BJ (cell line): ENCODE measurements around the gene KRTAP1-5. TPM values are rescaled to one million over a fixed set of nuclear protein-coding genes. Genes with fewer than 3 reads are reported as not detected.

ENCODE experiments used
- CTCF ChIA-PET: fragments of 350-600 bp; formaldehyde crosslinking; extraction: SDS; loops from one replicate; lab custom pipeline; 2021; ENCODE audit warnings: antibody characterized with exemption, inconsistent platforms; lab: Yijun Ruan, JAX
- POLR2A ChIA-PET: fragments of 300-600 bp; sonication (Branson Sonifier 250); formaldehyde crosslinking; extraction: SDS; loops from one replicate; lab custom pipeline; 2021; ENCODE audit warnings: antibody characterized with exemption; lab: Charles Lee
- DNase-seq: peaks from one replicate; pipeline ENCODE4 v3.0.0-alpha.2; 2011; ENCODE audit warnings: low read depth
- H3K27me3 ChIP-seq: 2 replicates; pipeline ENCODE4 v1.6.0; 2011; ENCODE audit warnings: low read length; ENCODE audit not compliant: control insufficient read depth, insufficient read depth
- H3K36me3 ChIP-seq: 2 replicates; pipeline ENCODE4 v1.5.1; 2011; ENCODE audit warnings: low read length; ENCODE audit not compliant: control insufficient read depth, insufficient read depth
- H3K4me3 ChIP-seq: 2 replicates; pipeline ENCODE4 v1.5.1; 2011; ENCODE audit warnings: low read depth, mild to moderate bottlenecking, control low read depth, low read length
- CTCF ChIP-seq: IDR thresholded peaks from 2 replicates; pipeline ENCODE4 v1.5.1; 2011; ENCODE audit warnings: low read depth, mild to moderate bottlenecking, control low read depth, inconsistent platforms, low read length, moderate library complexity; ENCODE audit not compliant: insufficient read depth
- polyA plus RNA-seq: library from polyadenylated mRNA; depleted of rRNA; stranded (reverse); fragments of >200 nt; gene quantifications from 2 replicates; pipeline ENCODE4 v1.2.3, GENCODE V29; 2011

Gene KRTAP1-5
- polyA plus RNA-seq, 1 experiment, result 65.1 TPM

DNA sequence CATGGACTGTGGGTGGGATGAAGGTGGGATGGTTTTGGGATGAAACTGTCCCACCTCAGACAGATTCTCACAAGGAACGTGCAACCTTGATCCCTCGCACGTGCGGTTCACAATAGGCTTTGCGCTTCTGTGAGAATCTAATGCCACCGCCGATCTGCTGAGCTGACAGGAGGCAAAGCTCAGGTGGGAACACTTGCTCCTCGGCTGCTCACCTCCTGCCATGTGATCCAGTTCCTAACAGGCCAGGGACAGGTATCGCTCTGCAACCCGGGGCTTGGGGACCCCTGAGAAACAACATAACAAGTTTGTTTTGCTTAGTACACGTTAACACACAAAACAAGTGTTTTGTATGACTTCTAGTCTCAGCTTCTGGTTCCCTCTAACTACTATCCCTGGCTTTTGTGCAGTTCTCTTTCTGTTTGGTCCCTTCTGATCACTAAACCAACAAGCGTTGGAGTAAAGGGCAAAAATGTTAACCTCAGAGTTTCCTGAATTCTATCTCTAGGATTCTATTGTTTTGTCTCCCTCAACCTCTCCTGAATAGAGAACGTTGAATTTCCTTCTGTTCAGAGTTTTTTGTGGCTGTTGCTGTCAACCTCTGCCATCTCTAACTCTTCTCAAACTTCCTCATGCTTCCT lies 10.3 kb downstream of the KRTAP1-5 start:
- TF ChIP-seq CTCF, result no peak
- no peaks in the 10 kb centered on the region for H3K36me3 ChIP-seq
- CTCF ChIA-PET, result interaction anchor here (0.6 to 1.3 kb wide), 3 partner anchors 43 to 631 kb away, joined by 3 to 4 read pairs (median 3); no protein-coding TSS in a partner anchor
- POLR2A ChIA-PET, result no interaction called here
- H3K27me3 ChIP-seq, result no peaks in the 10 kb centered on the region
- DNase-seq, result no peak
- H3K4me3 ChIP-seq, result no peak overlapping the region

GRCh38 chr17:41015454-41015853 lies 11.6 kb downstream of the KRTAP1-5 start:
- POLR2A ChIA-PET, result no interaction called here
- TF ChIP-seq CTCF, result no peak
- DNase-seq, result no peak
- H3K36me3 ChIP-seq, result no peaks in the 10 kb centered on the region
- no peak overlapping the region for H3K4me3 ChIP-seq
- CTCF ChIA-PET, result interaction anchor here (1.0 to 1.3 kb wide), 3 partner anchors 8 to 632 kb away, joined by 3 to 4 read pairs (median 3); no protein-coding TSS in a partner anchor
- no peaks in the 10 kb centered on the region for H3K27me3 ChIP-seq

- no peak overlapping the region for H3K4me3 ChIP-seq
- CTCF ChIA-PET, result interaction anchor here (1.0 to 2.0 kb wide), 5 partner anchors 11 to 649 kb away, joined by 3 to 7 read pairs (median 3); partner anchors contain the start of gene KRTAP1-5
- POLR2A ChIA-PET, result interaction anchor here (0.6 to 0.7 kb wide), 2 partner anchors 13 to 86 kb away, joined by 5 read pairs; partner anchors contain the start of gene KRTAP1-5
- H3K27me3 ChIP-seq, result no peaks in the 10 kb centered on the region
- TF ChIP-seq CTCF, result no peak
- DNase-seq, result peak; percentile 71
- H3K36me3 ChIP-seq, result no peaks in the 10 kb centered on the region
Measured at GRCh38 chr17:41013606-41014005, 13.4 kb downstream of the KRTAP1-5 start.

DNA sequence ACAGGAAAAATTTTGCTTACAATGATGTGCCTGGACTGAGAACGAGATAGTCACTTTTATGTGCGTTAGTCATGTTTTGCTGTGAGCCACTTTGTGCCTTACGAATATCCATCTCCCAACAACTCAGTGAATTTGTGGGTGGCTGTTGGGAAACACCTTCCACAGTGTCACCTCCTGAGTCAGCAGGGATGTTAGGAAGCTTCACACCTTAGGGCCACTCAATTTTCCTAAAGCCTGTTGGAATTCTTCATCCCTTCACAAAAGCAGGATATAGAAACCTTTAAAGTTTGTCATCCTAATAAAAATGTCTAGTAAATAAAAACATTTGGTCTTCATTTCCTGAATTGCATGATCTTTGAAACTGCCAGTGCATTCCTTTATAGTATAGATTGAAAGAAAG lies 13.8 kb downstream of the KRTAP1-5 start:
- CTCF ChIA-PET, result interaction anchor here (1.0 to 2.0 kb wide), 5 partner anchors 11 to 650 kb away, joined by 3 to 7 read pairs (median 3); partner anchors contain the start of gene KRTAP1-5
- TF ChIP-seq CTCF, result no peak
- no peaks in the 10 kb centered on the region for H3K36me3 ChIP-seq
- DNase-seq, result peak; percentile 91
- no peak overlapping the region for H3K4me3 ChIP-seq
- POLR2A ChIA-PET, result interaction anchor here (0.6 kb wide), 1 partner anchor 474 kb away, joined by 14 read pairs; no protein-coding TSS in a partner anchor
- no peaks in the 10 kb centered on the region for H3K27me3 ChIP-seq

DNA sequence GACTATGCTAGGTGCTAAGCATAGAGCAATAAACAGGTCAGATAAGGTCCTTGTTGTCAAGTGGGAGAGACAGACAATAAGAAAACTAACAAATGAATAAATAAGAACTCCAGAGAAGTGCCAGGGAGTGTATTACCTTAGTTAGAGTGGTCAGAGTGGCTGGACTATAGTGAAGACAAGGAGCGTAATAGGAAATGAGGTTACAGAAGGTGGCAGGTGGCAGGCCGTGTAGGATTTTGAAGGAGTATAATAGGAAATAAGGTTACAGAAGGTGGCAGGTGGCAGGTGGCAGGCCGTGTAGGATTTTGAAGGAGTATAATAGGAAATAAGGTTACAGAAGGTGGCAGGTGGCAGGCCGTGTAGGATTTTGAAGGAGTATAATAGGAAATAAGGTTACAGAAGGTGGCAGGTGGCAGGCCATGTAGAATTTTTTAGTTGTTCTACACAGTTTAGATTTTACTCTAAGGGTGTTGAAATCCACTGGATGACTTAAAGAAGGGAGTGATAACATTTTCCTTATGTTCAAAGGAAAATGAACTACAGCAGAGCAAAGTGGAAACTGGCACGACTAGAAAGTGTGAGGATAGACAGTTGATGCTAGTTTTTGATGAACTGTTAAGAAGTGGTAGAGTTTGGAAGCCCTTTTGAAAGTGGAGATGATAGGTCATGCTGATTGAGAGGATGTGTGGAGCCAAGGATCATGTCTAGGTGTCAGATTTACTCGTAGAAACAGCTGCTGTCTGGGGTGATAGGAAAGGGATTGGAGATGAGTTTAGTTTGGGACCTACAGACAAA lies 14.5 kb downstream of the KRTAP1-5 start:
- TF ChIP-seq CTCF, result no peak
- no peak for DNase-seq
- H3K4me3 ChIP-seq, result no peak overlapping the region
- ChIA-PET CTCF (interaction anchor here (2.0 kb wide), 1 partner anchor 12 kb away, joined by 7 read pairs; no protein-coding TSS in a partner anchor), POLR2A (interaction anchor here (0.6 kb wide), 1 partner anchor 473 kb away, joined by 14 read pairs; no protein-coding TSS in a partner anchor)
- H3K36me3 ChIP-seq, result no peaks in the 10 kb centered on the region
- no peaks in the 10 kb centered on the region for H3K27me3 ChIP-seq
